Suprapubic skin (tissue), 4 donors: ENCODE data around the gene PIKFYVE.

Experiments used
- EP300 ChIP-seq: sonication (generic); formaldehyde crosslinking; IDR thresholded peaks from one replicate; pipeline ENCODE4 v1.6.1; 2017; ENCODE audit warnings: antibody characterized with exemption
- POLR2A ChIP-seq, 2 donors: fragments of 450-650 bp; IDR thresholded peaks; one replicate each; pipeline ENCODE4 v1.6.1; 2017; ENCODE audit warnings: antibody characterized with exemption in 2 of 2, mild to moderate bottlenecking in 2 of 2, moderate library complexity in 2 of 2
- POLR2AphosphoS5 ChIP-seq, 3 donors: sonication (generic); formaldehyde crosslinking; IDR thresholded peaks; one replicate each; pipeline ENCODE4 v1.6.1; 2017; ENCODE audit warnings: antibody characterized with exemption in 3 of 3
- TF ChIP-seq, protein P1 (sequence below), 2 donors: fragments of 200-600 bp in 1 of 2; fragments of 450-650 bp in 1 of 2; sonication (generic) in 1 of 2; IDR thresholded peaks; one replicate each; pipeline ENCODE4 v1.5.1; 2016 to 2019; ENCODE audit warnings: antibody characterized with exemption in 2 of 2, mild to moderate bottlenecking in 1 of 2, moderate library complexity in 1 of 2

GRCh38 chr2:208407667-208408066, 141.6 kb downstream of the PIKFYVE start:
- TF ChIP-seq, protein P1, sequence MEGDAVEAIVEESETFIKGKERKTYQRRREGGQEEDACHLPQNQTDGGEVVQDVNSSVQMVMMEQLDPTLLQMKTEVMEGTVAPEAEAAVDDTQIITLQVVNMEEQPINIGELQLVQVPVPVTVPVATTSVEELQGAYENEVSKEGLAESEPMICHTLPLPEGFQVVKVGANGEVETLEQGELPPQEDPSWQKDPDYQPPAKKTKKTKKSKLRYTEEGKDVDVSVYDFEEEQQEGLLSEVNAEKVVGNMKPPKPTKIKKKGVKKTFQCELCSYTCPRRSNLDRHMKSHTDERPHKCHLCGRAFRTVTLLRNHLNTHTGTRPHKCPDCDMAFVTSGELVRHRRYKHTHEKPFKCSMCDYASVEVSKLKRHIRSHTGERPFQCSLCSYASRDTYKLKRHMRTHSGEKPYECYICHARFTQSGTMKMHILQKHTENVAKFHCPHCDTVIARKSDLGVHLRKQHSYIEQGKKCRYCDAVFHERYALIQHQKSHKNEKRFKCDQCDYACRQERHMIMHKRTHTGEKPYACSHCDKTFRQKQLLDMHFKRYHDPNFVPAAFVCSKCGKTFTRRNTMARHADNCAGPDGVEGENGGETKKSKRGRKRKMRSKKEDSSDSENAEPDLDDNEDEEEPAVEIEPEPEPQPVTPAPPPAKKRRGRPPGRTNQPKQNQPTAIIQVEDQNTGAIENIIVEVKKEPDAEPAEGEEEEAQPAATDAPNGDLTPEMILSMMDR (IDR thresholded peaks at IDR 0.05): no peak
- no peak for TF ChIP-seq POLR2A (IDR thresholded peaks at IDR 0.05)
- TF ChIP-seq EP300: no peak
- TF ChIP-seq POLR2AphosphoS5 (IDR thresholded peaks at IDR 0.05): no peak
